Measurements from ENCODE around the gene GCGR.

The GCGR gene

GRCh38 chr17:81803728-81804558 lies at the start of gene GCGR:
TSS of gene GCGR (plus strand) at chr17:81804150. CDS start at chr17:81809019, 4,869 bp downstream.
- no peak for DNase-seq

DNA sequence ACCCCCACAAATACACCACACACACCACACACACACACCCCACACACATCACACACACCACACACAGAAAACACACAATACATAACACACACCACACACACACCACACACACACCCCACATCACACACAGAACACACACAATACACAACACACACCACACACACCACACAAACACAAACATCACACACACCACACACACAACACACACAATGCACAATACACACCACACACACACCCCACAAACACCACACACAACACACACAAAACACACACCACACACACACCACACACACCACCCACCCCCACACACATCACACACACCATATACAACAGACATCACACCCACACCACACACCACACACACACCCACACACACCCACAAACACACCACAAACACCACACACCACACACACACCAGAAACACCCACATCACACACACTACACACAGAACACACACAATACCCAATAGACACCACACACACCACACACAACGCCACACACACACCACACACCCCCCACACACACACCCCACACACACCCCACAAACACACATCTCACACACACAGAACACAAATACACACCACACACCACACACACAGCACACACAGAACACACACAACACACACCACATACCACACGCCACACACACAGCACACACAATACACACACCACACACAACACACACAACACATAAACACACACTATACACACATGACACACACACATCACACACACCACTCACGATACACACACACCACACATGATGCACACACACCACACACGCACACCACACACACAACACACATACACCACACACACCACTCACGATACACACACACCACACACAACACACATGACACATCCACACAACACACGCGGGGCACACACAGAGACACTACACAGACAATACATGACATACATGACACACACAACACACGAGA lies 11.0 kb upstream of the GCGR start:
- no peak for DNase-seq

DNA sequence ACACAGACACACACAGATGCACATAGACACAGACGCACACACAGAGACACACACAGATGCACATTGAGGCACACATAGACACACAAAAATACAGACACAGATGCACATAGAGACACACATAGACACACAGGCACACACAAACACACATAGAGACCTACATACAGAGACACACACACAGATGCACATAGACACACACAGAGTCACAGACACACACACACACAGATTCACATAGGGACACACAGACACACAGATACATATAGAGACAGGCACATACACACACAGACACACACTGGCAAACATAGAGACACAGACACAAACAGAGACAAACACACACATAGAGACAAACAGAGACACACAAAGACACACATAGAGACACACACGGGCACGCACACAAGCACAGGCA lies 9.9 kb upstream of the GCGR start:
- no peak for DNase-seq

GRCh38 chr17:81794509-81794908 lies 9.4 kb upstream of the GCGR start:
- no peak for DNase-seq

DNA sequence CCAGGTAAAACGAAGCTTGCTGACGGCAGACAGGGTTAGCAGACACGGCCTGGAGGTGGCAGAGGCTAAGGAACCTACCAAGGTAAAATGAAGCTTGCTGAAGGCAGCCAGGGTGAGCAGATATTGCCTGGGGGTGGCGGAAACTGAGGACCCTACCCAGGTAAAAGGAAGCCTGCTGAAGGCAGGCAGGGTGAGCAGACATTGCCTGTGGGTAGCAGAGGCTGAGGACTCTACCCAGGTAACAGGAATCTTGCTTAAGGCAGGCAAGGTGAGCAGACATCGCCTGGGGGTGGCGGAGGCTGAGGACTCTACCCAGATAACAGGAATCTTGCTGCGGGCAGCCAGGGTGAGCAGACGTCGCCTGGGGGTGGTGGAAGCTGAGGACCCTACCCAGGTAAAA lies 2.6 kb upstream of the GCGR start:
- DNase-seq, result no peak

GRCh38 chr17:81802048-81802758 lies 1.7 kb upstream of the GCGR start:
- DNase-seq, result no peak

DNA sequence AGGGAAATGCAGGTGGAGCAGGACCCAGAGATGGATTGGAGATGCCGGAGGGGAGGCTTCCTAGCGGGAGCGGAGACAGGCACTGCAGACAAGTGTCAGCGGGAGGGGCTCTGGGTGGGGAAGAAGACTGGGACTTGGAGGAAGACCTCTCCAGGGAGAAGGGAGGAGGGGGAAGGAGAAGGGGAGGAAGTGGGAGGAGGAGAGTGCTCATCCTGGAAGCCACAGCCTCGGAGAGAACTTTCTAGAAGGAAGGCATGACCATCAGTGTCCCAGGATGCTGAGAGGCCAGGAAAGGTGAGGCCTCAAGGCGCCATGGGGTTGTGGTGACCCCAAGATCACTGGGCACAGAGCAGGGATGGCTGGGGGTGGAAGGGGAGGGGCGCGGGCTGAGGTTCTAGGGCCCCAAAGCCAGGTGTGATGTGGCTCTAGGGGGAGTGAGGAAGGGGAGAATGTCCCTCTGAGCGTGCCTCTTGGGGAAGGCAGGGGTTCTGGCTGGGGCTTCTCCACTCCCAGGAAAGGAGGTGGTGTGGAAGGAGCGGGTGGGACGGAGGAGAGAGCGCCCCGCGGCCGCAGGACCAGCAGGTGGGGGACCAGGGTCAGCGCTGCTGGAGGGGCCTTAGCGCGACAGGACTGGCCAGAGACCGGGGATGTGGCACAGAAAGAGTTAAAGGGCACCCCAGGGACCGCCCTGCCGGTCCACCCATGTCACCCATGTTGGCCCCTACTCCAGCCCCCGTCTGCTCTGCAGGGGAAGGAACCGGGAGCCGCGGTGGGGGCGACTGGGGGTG lies 900 bp upstream of the GCGR start:
- no peak for DNase-seq

DNA sequence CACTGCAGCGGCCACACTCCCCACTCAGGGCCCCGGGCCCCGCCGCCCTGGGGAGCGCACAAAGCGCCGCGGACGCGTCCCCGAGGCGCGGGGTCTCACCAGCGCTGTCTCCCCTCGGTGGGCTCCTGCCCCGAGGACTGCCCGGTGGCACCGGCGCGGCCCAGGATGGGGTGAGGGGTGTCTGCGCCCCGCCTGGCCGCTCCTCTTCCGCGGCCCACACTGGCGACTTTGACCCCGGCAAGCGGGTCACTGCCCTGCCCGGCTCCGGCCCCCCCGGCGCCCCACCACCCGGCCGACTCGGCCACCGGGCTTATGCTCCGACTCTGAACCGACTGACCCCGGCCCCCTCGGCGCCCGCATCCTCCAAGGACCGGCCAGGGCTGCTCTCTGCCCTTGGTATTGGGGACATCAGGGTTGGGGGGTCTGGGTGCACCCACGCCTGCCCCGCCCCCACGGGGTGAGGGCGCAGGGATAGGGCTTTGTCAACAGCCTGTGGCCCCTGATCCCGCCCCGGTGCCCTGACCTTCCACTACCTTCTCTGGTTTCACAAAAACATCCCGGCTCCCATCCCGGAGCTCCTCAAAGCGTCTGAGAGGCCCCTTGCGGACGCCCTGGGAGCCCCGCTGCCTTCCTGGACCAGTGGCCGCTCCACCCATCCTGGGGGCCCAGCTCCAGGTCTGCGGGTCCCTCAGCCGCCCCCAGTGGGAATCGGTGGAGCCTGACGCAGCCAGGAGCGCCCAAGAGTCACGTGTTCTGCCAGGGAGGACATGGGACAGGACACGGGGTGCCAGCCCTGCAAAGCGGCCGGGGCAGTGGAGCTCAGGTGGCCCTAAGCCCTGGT lies 829 bp downstream of the GCGR start:
- no peak for DNase-seq

DNA sequence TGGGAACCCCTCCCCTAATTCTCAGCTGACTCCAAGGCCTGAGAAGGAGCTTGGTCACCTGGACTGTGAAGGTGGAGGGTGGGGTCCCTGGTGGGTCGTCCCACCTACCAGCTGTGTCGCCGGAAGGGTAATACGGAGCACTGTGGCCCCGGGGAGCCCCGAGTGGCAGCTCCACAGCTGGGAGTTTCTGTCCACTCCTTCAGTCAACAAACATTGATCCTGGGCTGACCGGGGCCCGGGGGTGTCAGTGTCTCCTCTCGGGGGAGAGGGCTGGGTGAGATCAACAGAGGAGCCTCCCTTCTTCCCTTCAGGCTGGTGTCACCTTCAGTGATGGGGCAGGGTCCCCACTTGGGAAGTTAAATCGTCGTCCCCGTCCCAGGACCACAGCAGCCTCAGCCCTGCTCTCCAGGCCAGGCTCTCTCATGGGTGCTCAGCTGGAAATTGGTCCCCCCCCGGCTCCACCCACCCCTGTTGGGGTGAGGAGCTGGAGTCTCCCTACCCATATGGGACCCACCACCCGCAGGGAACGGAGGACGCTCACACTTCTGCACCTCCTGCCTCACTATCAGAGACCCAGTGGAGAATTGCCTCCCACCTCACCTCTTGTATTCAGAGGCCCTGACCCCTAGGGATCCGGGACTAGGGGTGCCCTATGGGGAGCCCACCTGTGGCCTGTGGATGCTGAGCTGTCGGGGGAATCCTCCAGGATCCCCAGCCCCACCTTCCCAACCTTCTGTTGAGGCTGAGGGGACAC lies 1.9 kb downstream of the GCGR start:
- no peak for DNase-seq

DNA sequence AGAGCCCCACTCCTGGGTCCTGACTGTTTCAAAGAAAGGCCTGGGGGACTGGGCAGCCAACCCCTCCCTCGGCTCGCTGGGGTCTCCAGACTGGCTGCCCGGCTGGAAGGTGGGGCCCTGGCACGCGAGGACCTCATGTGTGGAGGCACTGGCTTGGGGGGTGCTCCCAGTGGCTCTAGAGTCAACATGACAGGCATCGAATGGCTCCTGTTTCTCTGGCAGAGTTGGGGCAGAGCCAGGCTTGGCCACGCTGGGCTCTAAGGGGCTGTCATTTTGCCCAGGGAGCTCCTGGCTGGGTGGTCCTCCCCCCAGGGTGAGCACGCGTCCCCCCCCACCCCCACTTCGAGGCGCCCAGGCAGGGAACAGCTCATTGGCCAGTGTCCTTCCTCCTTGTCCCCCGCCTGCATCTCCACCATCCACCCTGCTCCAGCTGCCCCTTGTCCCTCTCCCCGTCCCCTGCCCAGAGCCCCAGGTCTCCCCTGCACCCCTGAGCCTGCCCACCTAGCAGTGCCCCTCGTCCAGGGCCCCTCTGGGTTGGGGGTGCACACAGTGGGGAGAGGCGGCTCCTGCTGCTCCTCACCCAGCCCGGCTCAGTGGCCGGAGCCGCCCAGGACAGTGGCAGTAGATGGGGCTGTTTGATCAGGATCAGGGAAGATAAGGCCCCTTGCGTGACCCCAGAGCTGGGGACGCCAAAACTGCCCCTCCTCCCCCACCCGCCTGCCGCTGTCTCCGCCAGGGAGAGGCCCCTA lies 2.7 kb downstream of the GCGR start:
- DNase-seq, result no peak

- no peak for DNase-seq
These were observed 3.3 kb downstream of the GCGR start for GRCh38 chr17:81807210-81807719.

GRCh38 chr17:81807839-81808238 lies 3.9 kb downstream of the GCGR start:
- no peak for DNase-seq

GRCh38 chr17:81808778-81809555 lies 5.0 kb downstream of the GCGR start:
- DNase-seq, result no peak

- DNase-seq, result no peak
These were observed 5.6 kb downstream of the GCGR start for GRCh38 chr17:81809556-81809998.

- DNase-seq, result no peak
These were observed 6.5 kb downstream of the GCGR start for GRCh38 chr17:81810476-81810875.

GRCh38 chr17:81810892-81811704 lies 7.1 kb downstream of the GCGR start:
- no peak for DNase-seq

DNA sequence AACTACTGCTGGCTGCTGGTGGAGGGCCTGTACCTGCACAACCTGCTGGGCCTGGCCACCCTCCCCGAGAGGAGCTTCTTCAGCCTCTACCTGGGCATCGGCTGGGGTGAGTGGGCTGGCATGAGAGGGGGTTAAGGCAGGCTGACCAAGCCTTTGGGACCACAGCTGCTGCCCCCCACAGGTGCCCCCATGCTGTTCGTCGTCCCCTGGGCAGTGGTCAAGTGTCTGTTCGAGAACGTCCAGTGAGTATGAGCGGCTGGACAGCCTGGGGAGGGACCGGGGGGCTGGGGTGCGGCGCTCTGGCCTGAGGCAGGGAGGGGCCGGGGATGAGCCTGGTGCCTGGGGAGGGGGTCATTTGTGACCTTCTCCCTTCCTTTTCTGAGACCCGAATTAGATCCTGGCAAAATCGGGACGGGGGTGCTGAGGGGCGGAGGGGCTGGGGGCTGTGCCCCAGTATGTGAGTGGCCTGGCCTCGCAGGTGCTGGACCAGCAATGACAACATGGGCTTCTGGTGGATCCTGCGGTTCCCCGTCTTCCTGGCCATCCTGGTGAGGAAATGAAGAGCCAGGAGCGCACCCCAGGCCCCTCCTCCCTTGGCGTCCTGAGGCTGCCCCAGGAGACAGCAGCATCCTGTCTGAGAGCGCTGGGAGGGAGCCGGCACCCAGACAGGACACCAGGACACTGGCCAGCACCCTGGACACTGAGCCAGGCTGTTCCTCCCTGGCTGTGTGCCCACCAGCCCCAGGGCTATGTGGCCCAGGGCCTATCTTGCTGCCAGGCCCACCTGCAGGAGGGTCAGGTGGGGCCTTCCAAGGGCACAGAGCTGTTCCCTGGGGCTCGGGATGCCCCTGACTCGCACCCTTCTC lies 8.0 kb downstream of the GCGR start:
- no peak for DNase-seq
